ENCODE data around the gene COBL.

COBL gene

GRCh38 chr7:51340029-51340838 is 23.6 kb upstream of the COBL start:
- no peak for TF ChIP-seq CTCF (IDR thresholded peaks at IDR 0.05)

- no peak for TF ChIP-seq CTCF (IDR thresholded peaks at IDR 0.05)
These were observed 18.4 kb upstream of the COBL start for GRCh38 chr7:51335057-51335456.

- no peak for TF ChIP-seq CTCF (IDR thresholded peaks at IDR 0.05)
These were observed 13.2 kb upstream of the COBL start for GRCh38 chr7:51329696-51330263.

GRCh38 chr7:51328351-51328801 is 11.8 kb upstream of the COBL start:
- TF ChIP-seq CTCF (IDR thresholded peaks at IDR 0.05) = no peak

GRCh38 chr7:51327287-51327717 is 10.7 kb upstream of the COBL start:
- no peak for TF ChIP-seq CTCF (IDR thresholded peaks at IDR 0.05)

- TF ChIP-seq CTCF (IDR thresholded peaks at IDR 0.05) = no peak
These were observed 10.2 kb upstream of the COBL start for GRCh38 chr7:51326656-51327286.

GRCh38 chr7:51325908-51326307 is 9.3 kb upstream of the COBL start:
- TF ChIP-seq CTCF (IDR thresholded peaks at IDR 0.05) = no peak

Data from LNCAP (cell line).